Measurements from ENCODE around the gene ADIG. TPM values are rescaled to one million over a fixed set of nuclear protein-coding genes. Genes with fewer than 3 reads are reported as not detected.

ADIG gene
- total RNA-seq, 2 experiments from 2014 or later, result not detected

DNA sequence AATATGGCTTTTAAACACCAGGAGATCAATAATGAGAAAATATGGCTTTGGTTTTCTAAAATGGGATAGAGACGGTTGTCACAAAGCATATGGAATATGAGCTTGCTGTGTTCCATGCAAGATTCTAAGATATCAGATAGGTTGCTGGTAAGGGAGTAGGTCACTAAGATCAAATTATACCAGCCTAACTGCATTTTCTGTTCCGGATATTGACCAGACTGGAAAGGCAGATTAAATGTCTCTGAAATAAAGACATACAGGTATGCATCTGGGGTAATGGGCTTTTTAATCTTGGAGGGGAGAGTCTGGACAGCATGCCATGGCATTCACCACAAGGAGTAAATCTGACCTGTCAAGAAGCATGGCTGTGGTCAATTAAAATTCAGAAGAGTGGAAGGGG, 35.2 kb upstream of the ADIG start:
- intact Hi-C loops (cut with DNase I, micrococcal nuclease), result loop anchor here in 1 of 2 experiments (5.0 kb wide), 1 partner anchor 48 kb away; no protein-coding TSS in a partner anchor
- Mint-ChIP-seq H3K27me3 (no peaks in the 10 kb centered on the region), H3K4me3 (no peak overlapping the region), H3K9me3 (no peaks in the 10 kb centered on the region), H3K27ac (no peak overlapping the region), H3K36me3 (ENCODE audit: low read depth) (peaks cover 80% of the 10 kb centered on the region), H3K4me1 (ENCODE audit: low read depth) (peaks cover 20% of the 10 kb centered on the region)
- Histone ChIP-seq H3K4me3 (ENCODE audit: low read length) (no peak overlapping the region), H3K27me3 (ENCODE audit: control insufficient read depth in 1 of 2, insufficient read depth in 2 of 2, low read length in 2 of 2) (no peaks in the 10 kb centered on the region), H3K9me3 (ENCODE audit: control insufficient read depth in 1 of 2, insufficient read depth in 1 of 2, low read length in 2 of 2) (no peaks in the 10 kb centered on the region), H3K4me1 (ENCODE audit: insufficient read depth, low read length) (no peaks in the 10 kb centered on the region), H3K36me3 (ENCODE audit: insufficient read depth, low read length) (peaks cover 87% of the 10 kb centered on the region), H3K27ac (ENCODE audit: low read depth in 1 of 2, low read length in 2 of 2) (no peak overlapping the region)
- ChIA-PET CTCF (no interaction called here), POLR2A (no interaction called here)
- no peak for ATAC-seq (ENCODE audit: poor library complexity)
- TF ChIP-seq, protein P1, sequence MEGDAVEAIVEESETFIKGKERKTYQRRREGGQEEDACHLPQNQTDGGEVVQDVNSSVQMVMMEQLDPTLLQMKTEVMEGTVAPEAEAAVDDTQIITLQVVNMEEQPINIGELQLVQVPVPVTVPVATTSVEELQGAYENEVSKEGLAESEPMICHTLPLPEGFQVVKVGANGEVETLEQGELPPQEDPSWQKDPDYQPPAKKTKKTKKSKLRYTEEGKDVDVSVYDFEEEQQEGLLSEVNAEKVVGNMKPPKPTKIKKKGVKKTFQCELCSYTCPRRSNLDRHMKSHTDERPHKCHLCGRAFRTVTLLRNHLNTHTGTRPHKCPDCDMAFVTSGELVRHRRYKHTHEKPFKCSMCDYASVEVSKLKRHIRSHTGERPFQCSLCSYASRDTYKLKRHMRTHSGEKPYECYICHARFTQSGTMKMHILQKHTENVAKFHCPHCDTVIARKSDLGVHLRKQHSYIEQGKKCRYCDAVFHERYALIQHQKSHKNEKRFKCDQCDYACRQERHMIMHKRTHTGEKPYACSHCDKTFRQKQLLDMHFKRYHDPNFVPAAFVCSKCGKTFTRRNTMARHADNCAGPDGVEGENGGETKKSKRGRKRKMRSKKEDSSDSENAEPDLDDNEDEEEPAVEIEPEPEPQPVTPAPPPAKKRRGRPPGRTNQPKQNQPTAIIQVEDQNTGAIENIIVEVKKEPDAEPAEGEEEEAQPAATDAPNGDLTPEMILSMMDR (IDR thresholded peaks at IDR 0.05), result no peak
- no peak for DNase-seq

DNA sequence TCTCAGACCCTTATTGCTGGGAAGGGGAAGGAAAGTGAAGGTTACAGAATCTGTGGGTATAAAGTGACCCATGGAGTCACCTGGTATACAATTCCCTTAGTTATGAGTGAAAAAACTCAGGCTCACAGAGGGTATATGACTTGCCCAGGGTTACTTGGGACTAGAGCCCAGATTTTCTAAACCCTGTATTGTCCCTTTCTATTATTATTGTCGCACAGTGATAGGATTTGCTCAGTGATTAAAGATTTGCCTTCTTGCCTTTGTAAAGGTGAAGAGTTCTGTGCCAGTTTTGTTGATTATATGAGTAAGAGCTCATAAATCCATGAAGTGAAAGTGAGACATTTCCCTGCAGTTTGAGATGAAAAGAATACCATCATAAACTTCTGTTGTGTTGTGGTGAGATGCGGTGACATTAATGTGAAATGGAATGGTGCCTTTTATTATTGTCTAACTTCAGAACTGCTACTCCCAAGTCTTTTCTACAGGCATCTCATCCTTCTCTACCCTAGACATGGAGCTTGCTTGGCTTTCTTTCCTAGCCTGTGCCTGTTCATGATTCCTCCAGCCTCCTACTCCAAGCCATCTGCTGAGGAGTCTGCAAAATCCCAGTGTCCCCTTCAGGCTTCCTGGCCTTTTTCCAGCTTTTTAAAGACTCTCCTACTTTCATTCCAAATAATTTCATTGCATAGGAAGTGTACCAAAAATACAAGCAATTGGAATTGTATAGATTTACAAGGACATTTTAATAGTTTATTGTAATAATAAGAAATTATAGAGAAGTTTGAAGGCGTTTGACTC, 33.5 kb upstream of the ADIG start:
- Histone ChIP-seq H3K4me3 (ENCODE audit: low read length) (no peak overlapping the region), H3K4me1 (ENCODE audit: insufficient read depth, low read length) (no peaks in the 10 kb centered on the region), H3K27ac (ENCODE audit: low read depth in 1 of 2, low read length in 2 of 2) (no peak overlapping the region), H3K27me3 (ENCODE audit: control insufficient read depth in 1 of 2, insufficient read depth in 2 of 2, low read length in 2 of 2) (no peaks in the 10 kb centered on the region), H3K36me3 (ENCODE audit: insufficient read depth, low read length) (peaks cover 85% of the 10 kb centered on the region), H3K9me3 (ENCODE audit: control insufficient read depth in 1 of 2, insufficient read depth in 1 of 2, low read length in 2 of 2) (no peaks in the 10 kb centered on the region)
- ChIA-PET POLR2A (no interaction called here), CTCF (no interaction called here)
- ATAC-seq (ENCODE audit: poor library complexity) (no peak), DNase-seq (no peak)
- H3K27me3 Mint-ChIP-seq, result no peaks in the 10 kb centered on the region
- peaks cover 63% of the 10 kb centered on the region for H3K36me3 Mint-ChIP-seq (ENCODE audit: low read depth)
- intact Hi-C loops (cut with DNase I, micrococcal nuclease), result loop anchor here in 1 of 2 experiments (5.0 kb wide), 1 partner anchor 50 kb away; no protein-coding TSS in a partner anchor
- H3K4me1 Mint-ChIP-seq (ENCODE audit: low read depth), result peaks cover 20% of the 10 kb centered on the region
- H3K27ac Mint-ChIP-seq, result peak overlapping the region; percentile 17
- TF ChIP-seq, protein P1 (IDR thresholded peaks at IDR 0.05), result no peak
- no peaks in the 10 kb centered on the region for H3K9me3 Mint-ChIP-seq
- no peak overlapping the region for H3K4me3 Mint-ChIP-seq

DNA sequence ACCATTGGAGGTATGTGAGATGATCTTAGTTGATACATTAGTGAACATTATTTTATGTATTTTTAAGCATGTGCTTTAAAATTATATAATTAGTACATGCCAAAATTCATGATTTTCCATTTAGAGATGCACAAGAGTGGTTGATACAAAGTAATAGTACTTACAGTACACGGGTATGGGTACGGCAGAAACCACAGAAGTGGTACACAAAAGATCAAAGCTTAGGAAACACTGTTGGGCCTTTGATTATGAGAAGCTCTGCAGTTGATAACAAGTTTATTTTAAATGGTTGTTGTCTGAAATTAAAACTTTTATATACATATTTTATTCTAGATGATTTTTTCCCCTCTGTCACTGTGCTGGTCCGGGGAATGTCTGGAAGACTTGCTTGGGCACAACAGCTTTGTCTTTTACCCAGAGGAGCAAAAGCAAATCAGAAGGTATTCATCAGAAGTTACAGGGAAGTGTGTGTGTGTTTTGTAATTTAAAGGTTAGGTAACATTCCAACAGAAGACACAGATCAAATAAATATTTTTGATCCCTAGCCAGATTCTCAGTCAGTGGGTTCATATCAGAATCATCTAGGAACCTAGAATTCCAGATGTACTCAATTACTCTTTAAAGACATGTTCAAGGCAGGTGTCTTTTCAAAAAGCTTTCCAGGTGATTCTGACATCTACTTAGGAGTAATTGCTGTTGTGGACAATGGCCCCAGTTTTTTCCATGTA, 32.5 kb upstream of the ADIG start:
- CTCF ChIA-PET, result interaction anchor here (0.6 kb wide), 1 partner anchor 14 kb away, joined by 4 read pairs; no protein-coding TSS in a partner anchor
- H3K36me3 ChIP-seq (ENCODE audit: insufficient read depth, low read length), result peaks cover 86% of the 10 kb centered on the region
- intact Hi-C loops (cut with DNase I, micrococcal nuclease), result loop anchor here in 1 of 2 experiments (5.0 kb wide), 1 partner anchor 51 kb away; no protein-coding TSS in a partner anchor
- Mint-ChIP-seq H3K27ac (peak overlapping the region; percentile 17), H3K4me1 (ENCODE audit: low read depth) (peaks cover 20% of the 10 kb centered on the region), H3K9me3 (no peaks in the 10 kb centered on the region), H3K36me3 (ENCODE audit: low read depth) (peaks cover 53% of the 10 kb centered on the region), H3K4me3 (no peak overlapping the region), H3K27me3 (no peaks in the 10 kb centered on the region)
- TF ChIP-seq, protein P1 (IDR thresholded peaks at IDR 0.05), result no peak
- no peaks in the 10 kb centered on the region for H3K4me1 ChIP-seq (ENCODE audit: insufficient read depth, low read length)
- DNase-seq (peak in 1 of 14 experiments; percentile 3), ATAC-seq (ENCODE audit: poor library complexity) (no peak)
- H3K27ac ChIP-seq (ENCODE audit: low read depth in 1 of 2, low read length in 2 of 2), result no peak overlapping the region
- H3K4me3 ChIP-seq (ENCODE audit: low read length), result no peak overlapping the region
- H3K9me3 ChIP-seq (ENCODE audit: control insufficient read depth in 1 of 2, insufficient read depth in 1 of 2, low read length in 2 of 2), result no peaks in the 10 kb centered on the region
- POLR2A ChIA-PET, result interaction anchor here (1.0 kb wide), 1 partner anchor 113 kb away, joined by 3 read pairs; the partner anchor contains the start of gene SNHG17
- no peaks in the 10 kb centered on the region for H3K27me3 ChIP-seq (ENCODE audit: control insufficient read depth in 1 of 2, insufficient read depth in 2 of 2, low read length in 2 of 2)

All from CD4-positive, alpha-beta T cell (primary cell).